Activated T-cell treated with anti-CD3 and anti-CD28 coated beads for 24 hours (primary cell): ENCODE results near the gene CBLC.
"Not testable (repeated sequence)": the region's sequence is repeated elsewhere in the genome, so short reads cannot be mapped to it uniquely, and the experiment has no call there.

Experiments used
- DNase-seq: peaks from one replicate; pipeline ENCODE4 v3.0.0-alpha.2; 2020; ENCODE audit warnings: low read depth

The CBLC gene

DNA sequence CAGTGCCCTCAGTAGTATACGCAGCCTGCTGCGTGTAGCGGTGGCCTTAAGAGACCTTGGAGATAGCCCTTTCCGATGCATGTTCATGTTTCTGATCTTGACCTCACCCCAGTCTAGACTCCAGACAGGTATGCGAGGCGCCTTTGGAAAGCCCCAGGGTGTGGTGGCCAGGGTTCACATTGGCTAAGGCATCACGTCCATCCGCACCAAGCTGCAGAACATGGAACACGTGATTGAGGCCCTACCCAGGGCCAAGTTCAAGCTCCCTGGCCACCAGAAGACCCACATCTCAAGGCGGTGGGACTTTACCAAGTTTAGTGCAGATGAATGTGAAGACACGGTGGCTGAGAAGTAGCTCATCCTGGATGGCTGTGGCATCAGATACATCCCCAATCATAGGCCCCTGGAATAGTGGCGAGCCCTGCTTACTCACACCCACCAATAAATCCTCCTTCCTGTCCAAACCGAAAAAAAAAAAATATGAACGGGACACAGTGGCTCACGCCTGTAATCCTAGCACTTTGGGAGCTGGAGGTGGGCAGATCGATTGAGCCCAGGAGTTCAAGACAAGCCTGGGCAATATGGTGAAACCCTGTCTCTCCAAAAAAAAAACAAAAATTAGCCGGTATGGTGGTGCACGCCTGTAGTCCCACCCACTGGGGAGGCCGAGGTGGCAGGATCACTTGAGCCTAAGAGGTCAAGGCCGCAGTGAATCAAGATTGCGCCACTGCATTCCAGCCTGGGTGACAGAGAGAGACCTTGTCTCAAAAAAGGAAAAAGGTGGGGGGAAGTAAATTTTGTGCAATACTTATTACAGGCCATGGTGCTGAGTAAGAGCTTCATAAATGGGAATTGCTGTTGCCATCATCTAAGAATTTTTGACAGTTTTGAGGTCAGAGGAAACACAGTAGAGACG lies 12.4 kb upstream of the CBLC start:
- DNase-seq: no peak

GRCh38 chr19:44765949-44766335 lies 11.7 kb upstream of the CBLC start:
- DNase-seq: no peak

GRCh38 chr19:44767295-44768180 lies 10.2 kb upstream of the CBLC start:
- DNase-seq: no peak

- DNase-seq: peak; percentile 97
Measured at GRCh38 chr19:44770550-44771257, 7.0 kb upstream of the CBLC start.

DNA sequence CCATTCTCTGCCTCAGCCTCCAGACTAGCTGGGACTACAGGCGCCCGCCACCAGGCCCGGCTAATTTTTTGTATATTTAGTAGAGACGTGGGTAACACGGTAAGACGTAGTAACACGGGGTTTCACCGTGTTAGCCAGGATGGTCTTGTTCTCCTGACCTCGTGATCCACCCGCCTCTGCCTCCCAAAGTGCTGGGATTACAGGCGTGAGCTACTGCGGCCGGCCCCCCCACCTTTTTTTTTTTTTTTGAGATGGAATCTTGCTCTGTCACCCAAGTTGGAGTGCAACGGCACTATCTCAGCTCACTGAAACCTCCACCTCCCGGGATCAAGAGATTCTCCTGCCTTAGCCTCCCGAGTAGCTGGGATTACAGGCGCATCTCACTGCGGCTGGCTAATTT lies 5.5 kb upstream of the CBLC start:
- not testable (repeated sequence) for DNase-seq

DNA sequence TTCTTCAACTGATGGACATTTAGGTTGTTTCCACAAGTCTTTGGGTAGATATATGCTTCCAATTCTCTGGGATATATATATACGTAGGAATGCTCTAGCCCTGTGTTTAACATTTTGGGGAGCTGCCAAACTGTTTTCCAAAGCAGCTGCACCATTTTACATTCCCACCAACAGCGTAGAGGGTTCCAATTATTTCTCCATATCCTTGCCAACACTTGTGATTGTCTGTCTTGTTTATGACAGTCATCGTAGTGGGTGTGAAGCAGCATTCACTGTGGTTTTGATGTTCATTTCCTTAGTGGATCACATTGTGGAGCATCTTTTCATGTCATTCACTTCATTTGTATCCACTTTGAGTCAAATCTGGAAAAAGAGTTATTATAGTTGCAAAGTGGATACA lies 4.7 kb upstream of the CBLC start:
- no peak for DNase-seq

DNA sequence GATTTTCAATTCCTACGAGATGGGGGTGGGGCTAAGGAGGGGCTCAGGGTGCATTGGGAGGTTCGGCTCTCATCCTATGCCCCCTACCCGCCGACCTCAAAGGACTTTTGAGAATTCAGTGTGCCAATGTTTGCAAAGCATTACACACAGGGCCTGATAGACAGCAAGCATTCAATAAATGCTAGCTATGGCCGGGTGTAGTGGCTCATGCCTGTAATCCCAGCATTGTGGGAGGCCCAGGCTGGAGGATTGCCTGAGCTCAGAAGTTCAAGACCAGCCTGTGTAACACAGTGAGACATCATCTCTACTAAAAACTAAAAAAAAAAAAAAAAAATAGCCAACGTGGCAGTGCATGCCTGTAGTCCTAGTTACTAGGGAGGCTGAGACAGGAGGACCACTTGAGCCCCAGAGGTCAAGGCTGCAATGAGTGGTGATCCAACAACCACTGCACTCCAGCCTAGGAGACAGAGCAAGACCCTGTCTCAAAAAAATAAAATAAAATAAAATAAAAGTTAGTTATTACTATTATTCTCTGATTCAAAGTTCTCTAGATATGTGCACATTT lies 1.9 kb upstream of the CBLC start:
- DNase-seq: no peak

- no peak for DNase-seq
Measured at GRCh38 chr19:44776402-44777096, 1.1 kb upstream of the CBLC start.

GRCh38 chr19:44779150-44779549 lies 1.5 kb downstream of the CBLC start:
- no peak for DNase-seq

- not testable (repeated sequence) for DNase-seq
Measured at GRCh38 chr19:44781694-44782093, 4.0 kb downstream of the CBLC start.

GRCh38 chr19:44782729-44783128 lies 5.0 kb downstream of the CBLC start:
- DNase-seq: no peak

- no peak for DNase-seq
Measured at GRCh38 chr19:44783545-44783944, 5.9 kb downstream of the CBLC start.

DNA sequence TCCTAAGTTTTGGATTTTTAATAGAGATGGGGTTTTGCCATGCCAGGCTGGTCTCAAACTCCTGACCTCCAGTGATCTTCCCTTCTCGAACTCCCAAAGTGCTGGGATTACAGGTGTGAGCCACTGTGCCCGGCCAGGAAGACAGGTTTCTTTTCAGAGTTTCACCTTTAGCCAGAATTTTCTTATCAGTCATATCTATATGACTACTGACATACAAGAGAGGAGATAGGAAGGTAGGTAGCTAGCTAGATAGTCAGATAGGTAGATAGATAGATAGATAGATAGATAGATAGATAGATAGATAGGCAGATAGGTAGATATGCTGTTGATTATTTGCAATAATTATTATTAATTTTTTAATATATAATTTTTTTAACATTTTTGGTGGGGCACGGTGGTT lies 7.6 kb downstream of the CBLC start:
- no peak for DNase-seq

GRCh38 chr19:44785993-44786392 lies 8.3 kb downstream of the CBLC start:
- DNase-seq: no peak

GRCh38 chr19:44788971-44789370 lies 11.3 kb downstream of the CBLC start:
- no peak for DNase-seq

DNA sequence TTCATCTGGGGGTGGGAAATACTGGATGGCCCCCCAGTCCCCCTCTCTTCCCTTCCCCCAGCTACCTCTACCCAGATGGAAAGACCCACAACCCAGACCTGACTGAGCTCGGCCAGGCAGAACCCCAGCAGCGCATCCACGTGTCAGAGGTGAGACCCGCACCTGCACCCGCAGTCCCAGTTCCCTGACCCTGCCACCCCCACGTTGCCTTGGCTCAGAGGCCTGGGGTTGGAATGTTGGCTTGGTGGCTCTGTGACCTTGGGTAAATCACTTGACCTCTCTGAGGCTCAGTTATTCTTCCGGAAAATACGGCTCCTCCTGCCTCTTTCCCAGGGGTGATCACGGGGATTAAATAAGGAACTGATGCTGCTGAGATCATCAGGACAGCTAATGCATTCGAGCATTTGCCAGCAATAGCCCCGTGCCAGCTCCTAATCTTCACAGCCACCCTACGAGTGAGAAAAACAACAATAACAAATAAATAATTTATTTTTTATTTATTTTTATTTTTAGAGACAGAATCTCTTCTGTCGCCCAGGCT lies 12.3 kb downstream of the CBLC start:
- no peak for DNase-seq

- DNase-seq: no peak
Measured at GRCh38 chr19:44792281-44792680, 14.6 kb downstream of the CBLC start.

DNA sequence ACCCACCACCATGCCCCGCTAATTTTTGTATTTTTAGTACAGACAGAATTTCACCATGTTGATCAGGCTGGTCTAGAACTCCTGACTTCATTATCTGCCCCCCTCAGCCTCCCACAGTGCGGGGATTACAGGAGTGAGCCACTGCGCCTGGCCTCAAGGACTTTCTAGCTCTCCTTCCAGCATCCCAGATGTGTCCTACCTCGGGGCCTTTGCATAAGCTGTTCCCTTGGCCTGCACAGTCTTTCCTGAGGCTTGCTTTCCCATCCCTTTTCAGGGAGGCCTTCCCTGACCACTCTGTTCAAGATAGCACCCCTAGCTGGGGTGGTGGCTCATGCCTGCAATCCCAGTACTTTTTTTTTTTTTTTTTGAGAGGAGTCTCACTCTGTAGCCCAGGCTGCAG lies 16.9 kb downstream of the CBLC start:
- no peak for DNase-seq

DNA sequence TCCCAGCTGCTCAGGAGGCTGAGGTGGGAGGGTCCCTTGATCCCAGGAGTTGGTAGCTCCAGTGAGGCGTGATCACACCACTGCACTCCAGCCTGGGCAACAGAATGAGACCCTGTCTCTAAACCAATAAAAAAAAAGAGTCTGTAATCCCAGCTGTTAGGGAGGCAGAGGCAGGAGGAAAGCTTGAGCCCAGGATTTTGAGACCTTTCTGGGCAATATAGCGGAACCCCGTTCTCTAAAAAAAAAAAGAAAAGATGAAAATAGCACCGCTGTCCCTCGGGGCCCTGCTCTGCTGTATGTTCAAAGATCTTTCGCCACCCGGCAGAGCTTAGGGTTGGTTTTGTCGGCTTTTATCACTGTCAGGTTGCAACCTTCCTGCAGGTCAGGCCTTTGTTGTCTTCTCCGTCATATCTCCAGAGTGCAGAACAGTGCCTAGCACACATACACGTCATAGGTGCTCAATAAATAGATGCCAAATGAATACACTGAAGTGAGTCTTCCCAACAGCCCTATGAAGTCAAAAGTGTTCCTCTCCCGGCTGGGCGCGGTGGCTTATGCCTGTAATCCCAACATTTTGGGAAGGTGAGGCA lies 17.8 kb downstream of the CBLC start:
- no peak for DNase-seq

DNA sequence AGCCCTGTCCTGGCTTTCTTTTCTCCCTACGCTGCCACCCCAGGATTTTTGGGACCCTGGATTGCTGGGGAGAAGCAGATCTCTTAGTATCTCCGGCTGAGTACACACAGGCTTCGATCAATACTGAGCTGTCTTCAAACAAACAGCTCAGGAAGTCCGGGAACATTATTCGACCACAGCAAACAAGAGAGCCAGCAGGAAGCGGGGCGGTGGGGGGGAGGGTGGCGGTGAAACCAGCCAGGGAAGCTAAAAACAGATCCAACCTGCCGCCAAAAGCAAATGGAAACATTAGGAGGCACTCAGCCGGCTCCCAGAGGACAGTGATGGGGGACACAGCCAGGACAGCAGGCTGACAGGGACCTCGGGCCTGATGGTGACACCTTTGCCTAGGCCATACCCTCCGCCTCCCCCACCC lies 19.0 kb downstream of the CBLC start:
- DNase-seq: no peak
